ENCODE data around the gene STK40.

GRCh38 chr1:36419569-36419968, 33.8 kb upstream of the STK40 start:
- TF ChIP-seq CTCF (conservative IDR thresholded peaks at IDR 0.05 in 1 of 2, IDR thresholded peaks at IDR 0.05 in 1 of 2; ENCODE audit: low read depth in 1 of 2, low read length in 2 of 2) (no peak), EZH2 (IDR thresholded peaks at IDR 0.05; ENCODE audit: low read length, missing control alignments) (no peak)
